ENCODE data around the gene TMEM163. TPM values are rescaled to one million over a fixed set of nuclear protein-coding genes. Genes with fewer than 3 reads are reported as not detected.
A peak's percentile ranks its signal among the peaks of the same experiment; 100 is the strongest.

The TMEM163 gene
- polyA plus RNA-seq, 1 donor = 0.39 TPM

- Histone ChIP-seq H3K4me1 (ENCODE audit: control insufficient read depth, insufficient read depth, low read length) (no peaks in the 10 kb centered on the region), H3K27me3 (ENCODE audit: control insufficient read depth, insufficient read depth, low read length) (no peaks in the 10 kb centered on the region), H3K27ac (ENCODE audit: low read length) (no peak overlapping the region), H3K4me3 (ENCODE audit: low read length) (no peak overlapping the region), H3K36me3 (ENCODE audit: control insufficient read depth, insufficient read depth, low read length) (no peaks in the 10 kb centered on the region), H3K9me3 (ENCODE audit: control insufficient read depth, low read depth, low read length) (no peaks in the 10 kb centered on the region)
- no peak for DNase-seq
Observed at GRCh38 chr2:134745023-134745422, 26.2 kb upstream of the TMEM163 start.

- DNase-seq = peak in 1 of 2 donors; percentile 19
- Histone ChIP-seq H3K27ac (ENCODE audit: low read length) (no peak overlapping the region), H3K4me1 (ENCODE audit: control insufficient read depth, insufficient read depth, low read length) (no peaks in the 10 kb centered on the region), H3K27me3 (ENCODE audit: control insufficient read depth, insufficient read depth, low read length) (peaks cover 6% of the 10 kb centered on the region), H3K9me3 (ENCODE audit: control insufficient read depth, low read depth, low read length) (no peaks in the 10 kb centered on the region), H3K4me3 (ENCODE audit: low read length) (no peak overlapping the region), H3K36me3 (ENCODE audit: control insufficient read depth, insufficient read depth, low read length) (no peaks in the 10 kb centered on the region)
- no CpG with 5 or more reads among the region's 6 CpGs for whole genome bisulfite sequencing (ENCODE audit: insufficient coverage, low lambda C conversion rate)
Observed at GRCh38 chr2:134739879-134740301, 21.1 kb upstream of the TMEM163 start.

GRCh38 chr2:134739236-134739878, 20.6 kb upstream of the TMEM163 start:
- no peaks in the 10 kb centered on the region for H3K9me3 ChIP-seq (ENCODE audit: control insufficient read depth, low read depth, low read length)
- WGBS (ENCODE audit: insufficient coverage, low lambda C conversion rate) = no CpG with 5 or more reads among the region's 1 CpG
- H3K27ac ChIP-seq (ENCODE audit: low read length) = no peak overlapping the region
- DNase-seq = no peak
- H3K4me1 ChIP-seq (ENCODE audit: control insufficient read depth, insufficient read depth, low read length) = no peaks in the 10 kb centered on the region
- H3K36me3 ChIP-seq (ENCODE audit: control insufficient read depth, insufficient read depth, low read length) = no peaks in the 10 kb centered on the region
- no peak overlapping the region for H3K4me3 ChIP-seq (ENCODE audit: low read length)
- peaks cover 6% of the 10 kb centered on the region for H3K27me3 ChIP-seq (ENCODE audit: control insufficient read depth, insufficient read depth, low read length)

GRCh38 chr2:134738141-134738870, 19.5 kb upstream of the TMEM163 start:
- no peak for DNase-seq
- WGBS (ENCODE audit: insufficient coverage, low lambda C conversion rate) = no CpG with 5 or more reads among the region's 2 CpGs

GRCh38 chr2:134737671-134738070, 18.9 kb upstream of the TMEM163 start:
- Histone ChIP-seq H3K36me3 (ENCODE audit: control insufficient read depth, insufficient read depth, low read length) (no peaks in the 10 kb centered on the region), H3K4me3 (ENCODE audit: low read length) (no peak overlapping the region), H3K9me3 (ENCODE audit: control insufficient read depth, low read depth, low read length) (no peaks in the 10 kb centered on the region), H3K27me3 (ENCODE audit: control insufficient read depth, insufficient read depth, low read length) (peaks cover 6% of the 10 kb centered on the region), H3K27ac (ENCODE audit: low read length) (no peak overlapping the region), H3K4me1 (ENCODE audit: control insufficient read depth, insufficient read depth, low read length) (no peaks in the 10 kb centered on the region)
- WGBS (ENCODE audit: insufficient coverage, low lambda C conversion rate) = 17% methylated on average over 1 of the region's 5 CpGs
- DNase-seq = peak in 1 of 2 donors; percentile 49

More at GRCh38 chr2:134738141-134738870, 19.5 kb upstream of the TMEM163 start:
- H3K9me3 ChIP-seq (ENCODE audit: control insufficient read depth, low read depth, low read length) = no peaks in the 10 kb centered on the region
- H3K27me3 ChIP-seq (ENCODE audit: control insufficient read depth, insufficient read depth, low read length) = peaks cover 6% of the 10 kb centered on the region
- H3K27ac ChIP-seq (ENCODE audit: low read length) = no peak overlapping the region
- no peak overlapping the region for H3K4me3 ChIP-seq (ENCODE audit: low read length)
- H3K4me1 ChIP-seq (ENCODE audit: control insufficient read depth, insufficient read depth, low read length) = no peaks in the 10 kb centered on the region
- no peaks in the 10 kb centered on the region for H3K36me3 ChIP-seq (ENCODE audit: control insufficient read depth, insufficient read depth, low read length)

- no peak for DNase-seq
- no peaks in the 10 kb centered on the region for H3K4me1 ChIP-seq (ENCODE audit: control insufficient read depth, insufficient read depth, low read length)
- H3K36me3 ChIP-seq (ENCODE audit: control insufficient read depth, insufficient read depth, low read length) = no peaks in the 10 kb centered on the region
- H3K27ac ChIP-seq (ENCODE audit: low read length) = no peak overlapping the region
- WGBS (ENCODE audit: insufficient coverage, low lambda C conversion rate) = 80% methylated on average over 1 of the region's 3 CpGs
- peaks cover 6% of the 10 kb centered on the region for H3K27me3 ChIP-seq (ENCODE audit: control insufficient read depth, insufficient read depth, low read length)
- H3K4me3 ChIP-seq (ENCODE audit: low read length) = no peak overlapping the region
- no peaks in the 10 kb centered on the region for H3K9me3 ChIP-seq (ENCODE audit: control insufficient read depth, low read depth, low read length)
Observed at GRCh38 chr2:134736167-134736880, 17.5 kb upstream of the TMEM163 start.

- Histone ChIP-seq H3K4me3 (ENCODE audit: low read length) (no peak overlapping the region), H3K4me1 (ENCODE audit: control insufficient read depth, insufficient read depth, low read length) (no peaks in the 10 kb centered on the region), H3K27ac (ENCODE audit: low read length) (no peak overlapping the region), H3K36me3 (ENCODE audit: control insufficient read depth, insufficient read depth, low read length) (no peaks in the 10 kb centered on the region), H3K27me3 (ENCODE audit: control insufficient read depth, insufficient read depth, low read length) (peaks cover 3% of the 10 kb centered on the region), H3K9me3 (ENCODE audit: control insufficient read depth, low read depth, low read length) (no peaks in the 10 kb centered on the region)
- no peak for DNase-seq
- 100% methylated on average over 1 of the region's 3 CpGs for WGBS (ENCODE audit: insufficient coverage, low lambda C conversion rate)
Observed at GRCh38 chr2:134728163-134728562, 9.4 kb upstream of the TMEM163 start.

- H3K9me3 ChIP-seq (ENCODE audit: control insufficient read depth, low read depth, low read length) = no peaks in the 10 kb centered on the region
- H3K36me3 ChIP-seq (ENCODE audit: control insufficient read depth, insufficient read depth, low read length) = no peaks in the 10 kb centered on the region
- H3K27ac ChIP-seq (ENCODE audit: low read length) = no peak overlapping the region
- H3K4me3 ChIP-seq (ENCODE audit: low read length) = no peak overlapping the region
- peaks cover 7% of the 10 kb centered on the region for H3K27me3 ChIP-seq (ENCODE audit: control insufficient read depth, insufficient read depth, low read length)
- 58% methylated on average over 2 of the region's 4 CpGs for WGBS (ENCODE audit: insufficient coverage, low lambda C conversion rate)
- H3K4me1 ChIP-seq (ENCODE audit: control insufficient read depth, insufficient read depth, low read length) = no peaks in the 10 kb centered on the region
- no peak for DNase-seq
Observed at GRCh38 chr2:134727385-134727784, 8.6 kb upstream of the TMEM163 start.

- Histone ChIP-seq H3K36me3 (ENCODE audit: control insufficient read depth, insufficient read depth, low read length) (no peaks in the 10 kb centered on the region), H3K4me1 (ENCODE audit: control insufficient read depth, insufficient read depth, low read length) (no peaks in the 10 kb centered on the region), H3K9me3 (ENCODE audit: control insufficient read depth, low read depth, low read length) (no peaks in the 10 kb centered on the region), H3K27me3 (ENCODE audit: control insufficient read depth, insufficient read depth, low read length) (peaks cover 13% of the 10 kb centered on the region), H3K4me3 (ENCODE audit: low read length) (no peak overlapping the region), H3K27ac (ENCODE audit: low read length) (no peak overlapping the region)
- no peak for DNase-seq
Observed at GRCh38 chr2:134726645-134727044, 7.8 kb upstream of the TMEM163 start.

GRCh38 chr2:134725876-134726275, 7.1 kb upstream of the TMEM163 start:
- Histone ChIP-seq H3K27ac (ENCODE audit: low read length) (no peak overlapping the region), H3K9me3 (ENCODE audit: control insufficient read depth, low read depth, low read length) (no peaks in the 10 kb centered on the region), H3K27me3 (ENCODE audit: control insufficient read depth, insufficient read depth, low read length) (peaks cover 18% of the 10 kb centered on the region), H3K4me3 (ENCODE audit: low read length) (no peak overlapping the region), H3K36me3 (ENCODE audit: control insufficient read depth, insufficient read depth, low read length) (no peaks in the 10 kb centered on the region), H3K4me1 (ENCODE audit: control insufficient read depth, insufficient read depth, low read length) (no peaks in the 10 kb centered on the region)
- peak in 1 of 2 donors; percentile 26 for DNase-seq
